ENCODE measurements around the gene MARK1. TPM values are rescaled to one million over a fixed set of nuclear protein-coding genes. Genes with fewer than 3 reads are reported as not detected.

Gene MARK1
- total and polyA plus RNA-seq, 2 of the 13 experiments (the other 11 are each of a cell fraction or from before 2014, with no cell fraction given): not detected

DNA sequence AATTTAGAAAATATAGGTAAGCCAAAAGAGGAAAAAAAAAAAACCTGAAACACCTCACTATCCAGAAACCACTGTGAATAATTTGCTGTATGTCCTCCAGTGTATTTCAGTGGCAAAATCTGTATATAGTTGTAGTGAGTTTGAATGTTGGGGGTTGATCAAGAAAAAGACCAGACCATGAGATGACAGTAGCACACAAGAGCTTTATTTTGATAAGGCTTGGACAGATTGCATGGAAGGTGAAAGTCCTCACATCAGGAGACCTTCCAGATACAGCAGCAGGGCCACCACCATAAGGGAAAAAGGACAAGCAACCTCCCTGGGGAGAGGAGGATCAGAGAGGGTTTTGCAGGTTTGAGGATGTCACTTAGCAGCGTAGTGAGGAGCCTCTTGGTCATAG is 146.0 kb downstream of the MARK1 start:
- Histone ChIP-seq H4K20me1 (ENCODE audit: insufficient read depth, low read length) (no peaks in the 10 kb centered on the region), H3K4me3 (replicated peaks in 1 of 3; ENCODE audit: insufficient read depth in 1 of 3, low read depth in 2 of 3, low read length in 3 of 3) (no peak overlapping the region), H3K9me3 (ENCODE audit: low read length) (no peaks in the 10 kb centered on the region), H3K9ac (ENCODE audit: insufficient read depth, low read depth, low read length) (no peak overlapping the region), H3K27me3 (ENCODE audit: control insufficient read depth in 1 of 2, insufficient read depth in 2 of 2, low read length in 2 of 2) (no peaks in the 10 kb centered on the region), H3K79me2 (ENCODE audit: insufficient read depth, low read length) (no peaks in the 10 kb centered on the region), H3K27ac (ENCODE audit: extremely low read length, insufficient read depth, low read length) (no peak overlapping the region), H3K4me2 (ENCODE audit: low read depth, low read length) (no peak overlapping the region), H3K4me1 (ENCODE audit: insufficient read depth, low read length) (no peaks in the 10 kb centered on the region), H3K36me3 (replicated peaks in 1 of 2; ENCODE audit: control insufficient read depth in 1 of 2, insufficient read depth in 2 of 2, low read length in 2 of 2) (no peaks in the 10 kb centered on the region), H2AFZ (ENCODE audit: low read length) (no peak overlapping the region)
- TF ChIP-seq MBNL3 (CRISPR knock-in tag; conservative IDR thresholded peaks at IDR 0.05): no peak
- TF ChIP-seq ZNF367 (CRISPR knock-in tag; IDR thresholded peaks at IDR 0.05; ENCODE audit: borderline replicate concordance): no peak
- no peak for TF ChIP-seq SP140L (CRISPR knock-in tag; IDR thresholded peaks at IDR 0.05; ENCODE audit: borderline replicate concordance)
- TF ChIP-seq ZNF234 (CRISPR knock-in tag; conservative IDR thresholded peaks at IDR 0.05): no peak
- no peak for TF ChIP-seq ZSCAN30 (CRISPR knock-in tag; IDR thresholded peaks at IDR 0.05)
- TF ChIP-seq ZNF839 (CRISPR knock-in tag; IDR thresholded peaks at IDR 0.05; ENCODE audit: borderline replicate concordance): no peak
- no peak for TF ChIP-seq HOXA7 (CRISPR knock-in tag; IDR thresholded peaks at IDR 0.05)
- TF ChIP-seq ZNF318 (CRISPR knock-in tag; IDR thresholded peaks at IDR 0.05): no peak
- TF ChIP-seq ZNF616 (CRISPR knock-in tag; IDR thresholded peaks at IDR 0.05; ENCODE audit: low read depth): no peak
- TF ChIP-seq, protein P1, sequence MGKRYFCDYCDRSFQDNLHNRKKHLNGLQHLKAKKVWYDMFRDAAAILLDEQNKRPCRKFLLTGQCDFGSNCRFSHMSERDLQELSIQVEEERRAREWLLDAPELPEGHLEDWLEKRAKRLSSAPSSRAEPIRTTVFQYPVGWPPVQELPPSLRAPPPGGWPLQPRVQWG (CRISPR knock-in tag; IDR thresholded peaks at IDR 0.05; ENCODE audit: borderline replicate concordance, low read depth): no peak
- DNase-seq (ENCODE audit: low spot score) (no peak), FAIRE-seq (no peak), ATAC-seq (no peak)
- intact Hi-C loops (cut with micrococcal nuclease; ENCODE audit: unreplicated experiment): no loop called here
- WGBS (ENCODE audit: low lambda C conversion rate): 54% methylated on average over 1 of the region's 1 CpG
- in situ Hi-C loops (cut with HindIII; ENCODE audit: extremely low pct_ligation_motif_present, low pct_unique_long_range_greater_than_20kb): no loop called here
- ChIA-PET POLR2A (no interaction called here), CTCF (ENCODE audit: low intra/inter-chr PET ratio, low total read pairs) (interaction anchor here (0.6 kb wide), 1 partner anchor 113 kb away, joined by 3 read pairs; no protein-coding TSS in a partner anchor)
- BruUV-seq (replicated peaks): no TSS peak
